GM19193 (cell line): ENCODE measurements around the gene ACP4.
"Not testable (repeated sequence)": the region's sequence is repeated elsewhere in the genome, so short reads cannot be mapped to it uniquely, and the experiment has no call there.

Source experiments
- POLR2A ChIP-seq: IDR thresholded peaks from 4 replicates; pipeline ENCODE4 v1.6.1; 2011; ENCODE audit not compliant: insufficient read depth, insufficient read length; ENCODE audit errors: extremely low read depth

ACP4 gene

GRCh38 chr19:50790396-50790795 lies at the start of gene ACP4:
ACP4 (plus strand) TSS chr19:50790415; CDS start chr19:50790415, 0 bp downstream.
- TF ChIP-seq POLR2A = no peak

DNA sequence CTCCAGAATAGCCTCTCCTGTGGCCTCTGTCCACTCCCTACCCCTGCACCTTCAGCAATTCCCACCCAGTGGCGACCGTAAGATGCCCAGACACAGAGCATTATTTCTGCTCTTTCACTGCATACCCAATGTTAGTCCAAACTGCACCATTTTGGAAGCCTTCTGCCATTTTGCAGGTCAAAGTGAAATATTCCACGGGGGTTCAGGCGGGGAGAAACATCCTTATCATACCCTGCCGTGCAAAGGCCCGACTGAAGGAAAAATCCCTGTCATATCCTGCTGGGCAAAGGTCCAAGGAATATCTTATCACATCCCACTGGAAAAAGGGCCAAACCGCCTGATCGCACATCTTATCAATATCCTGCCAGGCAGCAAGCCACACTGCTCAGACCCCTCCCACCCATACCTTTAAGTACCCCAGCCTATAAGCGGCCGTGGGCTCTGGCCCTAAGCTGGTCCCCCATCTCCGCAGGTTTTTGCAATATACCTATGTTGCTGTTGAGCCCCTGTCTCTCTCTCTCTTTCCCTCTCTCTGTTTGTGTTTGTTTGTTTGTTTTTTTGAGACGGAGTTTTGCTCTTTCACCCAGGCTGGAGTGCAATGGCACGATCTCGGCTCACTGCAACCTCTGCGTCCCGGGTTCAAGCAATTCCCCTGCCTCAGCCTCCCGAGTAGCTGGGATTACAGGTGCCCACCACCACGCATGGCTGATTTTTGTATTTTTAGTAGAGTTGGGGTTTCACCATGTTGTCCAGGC lies 48.9 kb upstream of the ACP4 start:
- no peak for TF ChIP-seq POLR2A

DNA sequence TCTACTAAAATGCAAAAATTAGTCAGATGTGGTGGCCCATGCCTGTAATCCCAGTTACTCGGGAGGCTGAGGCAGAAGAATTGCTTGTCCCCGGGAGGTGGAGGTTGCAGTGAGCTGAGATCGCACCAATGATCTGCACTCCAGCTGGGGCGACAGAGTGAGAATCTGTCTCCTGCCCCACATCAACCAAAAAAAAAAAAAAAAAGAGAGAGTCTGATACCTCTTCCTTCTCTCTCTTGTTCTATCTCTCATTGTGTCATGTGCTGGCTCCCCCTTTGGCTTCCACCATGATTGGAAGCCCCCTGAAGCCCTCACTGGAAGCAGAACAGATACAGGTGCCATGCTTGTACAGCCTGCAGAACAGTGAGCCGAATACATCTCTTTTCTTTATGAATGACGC lies 46.7 kb upstream of the ACP4 start:
- TF ChIP-seq POLR2A = no peak

- TF ChIP-seq POLR2A = no peak
These were observed 45.0 kb upstream of the ACP4 start for GRCh38 chr19:50745221-50745620.

GRCh38 chr19:50749490-50749889 lies 40.7 kb upstream of the ACP4 start:
- TF ChIP-seq POLR2A = no peak

- no peak for TF ChIP-seq POLR2A
These were observed 40.2 kb upstream of the ACP4 start for GRCh38 chr19:50750010-50750409.

- TF ChIP-seq POLR2A = no peak
These were observed 36.3 kb upstream of the ACP4 start for GRCh38 chr19:50753879-50754278.

DNA sequence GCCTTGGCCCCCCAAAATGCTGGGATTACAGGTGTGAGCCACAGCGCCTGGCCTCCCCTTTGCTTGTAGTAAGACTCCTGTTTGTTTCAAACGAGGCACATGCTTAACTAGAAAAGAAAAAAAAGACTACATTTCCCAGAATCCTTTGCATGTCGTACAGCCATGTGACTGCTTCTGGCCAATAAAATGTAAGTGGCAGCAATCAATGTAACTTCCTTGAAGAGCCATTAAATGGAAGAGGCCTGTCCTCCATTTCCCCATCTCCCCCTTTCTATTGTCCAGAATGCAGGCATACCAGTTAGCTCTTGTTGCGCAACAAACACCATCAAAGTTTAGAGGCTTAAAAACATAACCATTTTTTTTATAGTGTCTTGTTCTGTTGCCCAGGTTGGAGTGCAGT lies 30.3 kb upstream of the ACP4 start:
- TF ChIP-seq POLR2A = no peak

GRCh38 chr19:50764409-50764808 lies 25.8 kb upstream of the ACP4 start:
- no peak for TF ChIP-seq POLR2A

DNA sequence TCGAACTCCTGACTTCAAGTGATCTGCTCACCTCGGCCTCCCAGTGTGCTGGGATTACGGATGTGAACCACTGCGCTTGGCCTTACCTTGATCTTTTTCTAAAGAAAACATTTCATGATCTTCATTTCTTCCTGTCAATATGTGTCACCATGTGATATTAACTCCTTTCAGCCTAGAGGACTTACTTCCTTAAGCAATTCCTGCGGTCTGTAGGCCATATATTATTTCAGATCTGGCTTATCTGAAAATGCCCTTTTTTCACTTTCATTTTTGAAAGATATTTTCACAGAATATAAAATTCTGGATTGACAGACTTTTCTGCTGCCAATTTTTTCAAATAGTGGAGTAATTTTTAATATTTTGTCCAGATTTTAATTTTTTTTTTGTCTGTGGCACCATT lies 21.9 kb upstream of the ACP4 start:
- TF ChIP-seq POLR2A = no peak

DNA sequence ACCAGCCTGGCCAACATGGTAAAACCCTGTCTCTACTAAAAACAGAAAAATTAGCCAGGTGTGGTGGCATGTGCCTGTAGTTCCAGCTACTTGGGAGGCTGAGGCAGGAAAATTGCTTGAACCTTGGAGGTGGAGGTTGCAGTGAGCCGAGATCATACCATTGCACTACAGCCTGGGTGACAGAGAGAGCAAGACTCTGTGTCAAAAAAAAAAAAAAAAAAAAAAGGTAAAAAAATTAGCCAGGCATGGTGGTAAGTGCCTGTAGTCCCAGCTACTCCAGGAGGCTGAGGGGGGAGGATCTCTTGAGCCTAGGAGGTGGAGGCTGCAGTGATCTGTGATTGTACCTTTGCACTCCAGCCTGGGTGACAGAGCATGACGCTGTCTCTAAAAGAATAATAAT lies 20.1 kb upstream of the ACP4 start, which contains the start of gene GPR32:
GPR32 (plus strand) TSS at position 301 of the 400 bp plus-strand sequence. CDS start 137 bp downstream, outside the sequence.
- TF ChIP-seq POLR2A = not testable (repeated sequence)

GRCh38 chr19:50770888-50771287 lies 19.3 kb upstream of the ACP4 start:
- TF ChIP-seq POLR2A = no peak

- TF ChIP-seq POLR2A = no peak
These were observed 17.7 kb upstream of the ACP4 start for GRCh38 chr19:50772476-50772875.

GRCh38 chr19:50776131-50776530 lies 14.1 kb upstream of the ACP4 start:
- TF ChIP-seq POLR2A = no peak

GRCh38 chr19:50777261-50777660 lies 13.0 kb upstream of the ACP4 start:
- no peak for TF ChIP-seq POLR2A

DNA sequence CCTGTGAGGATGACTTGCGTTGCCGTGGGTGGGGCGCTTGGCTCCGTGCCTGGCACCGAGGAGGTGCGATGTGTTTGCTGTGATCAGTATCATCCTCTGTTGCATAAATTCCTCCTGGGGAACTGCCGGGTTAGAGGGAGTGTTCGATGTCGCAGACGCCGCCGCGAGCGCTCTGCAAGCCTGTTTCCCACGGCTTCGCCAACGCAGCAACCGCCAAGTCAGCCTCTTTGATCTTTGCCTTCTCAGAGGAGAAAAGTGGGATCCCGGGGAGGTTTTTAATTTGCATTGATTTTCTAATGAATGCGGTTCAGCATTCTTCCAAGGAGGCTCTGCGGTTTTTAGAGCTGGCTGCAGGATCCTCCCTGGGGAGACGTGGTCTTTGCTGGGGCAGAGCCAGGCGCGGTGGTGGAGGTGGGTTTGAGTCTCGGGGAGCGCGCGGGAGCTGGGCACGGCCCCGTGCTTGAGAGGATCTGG lies 12.3 kb upstream of the ACP4 start:
- no peak for TF ChIP-seq POLR2A
